GM19455 (cell line): ENCODE data around the gene TMEM119.
"Not testable (repeated sequence)": the region's sequence is repeated elsewhere in the genome, so short reads cannot be mapped to it uniquely, and the experiment has no call there.

ENCODE experiments used
- ATAC-seq: cut with Tn5 transposase; IDR thresholded peaks from one replicate; pipeline ENCODE4 v1.9.1; 2021; ENCODE audit not compliant: unreplicated experiment

Gene TMEM119

GRCh38 chr12:108567406-108568337, 30.2 kb downstream of the TMEM119 start:
- ATAC-seq, result no peak

GRCh38 chr12:108566452-108566851, 31.4 kb downstream of the TMEM119 start:
- ATAC-seq, result no peak

GRCh38 chr12:108565976-108566375, 31.9 kb downstream of the TMEM119 start:
- ATAC-seq, result no peak

DNA sequence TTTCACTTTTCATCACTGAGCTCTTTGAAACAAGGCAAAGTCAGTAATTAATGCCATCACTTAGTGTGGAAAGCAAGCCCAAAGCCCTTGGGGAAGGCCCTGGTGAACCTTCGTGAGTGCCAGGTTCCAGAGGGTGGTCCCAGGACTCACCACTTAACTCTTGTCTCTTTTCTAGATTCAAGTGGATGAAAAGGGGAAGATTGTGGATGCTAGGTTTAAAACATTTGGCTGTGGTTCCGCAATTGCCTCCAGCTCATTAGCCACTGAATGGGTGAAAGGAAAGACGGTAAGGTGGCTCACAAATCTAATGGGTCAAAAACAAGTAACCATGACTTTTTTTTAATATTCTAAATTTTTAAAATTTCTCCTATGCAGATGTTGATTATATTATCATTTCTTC, 32.7 kb downstream of the TMEM119 start:
- ATAC-seq, result no peak

GRCh38 chr12:108564724-108565123, 33.2 kb downstream of the TMEM119 start:
- no peak for ATAC-seq

DNA sequence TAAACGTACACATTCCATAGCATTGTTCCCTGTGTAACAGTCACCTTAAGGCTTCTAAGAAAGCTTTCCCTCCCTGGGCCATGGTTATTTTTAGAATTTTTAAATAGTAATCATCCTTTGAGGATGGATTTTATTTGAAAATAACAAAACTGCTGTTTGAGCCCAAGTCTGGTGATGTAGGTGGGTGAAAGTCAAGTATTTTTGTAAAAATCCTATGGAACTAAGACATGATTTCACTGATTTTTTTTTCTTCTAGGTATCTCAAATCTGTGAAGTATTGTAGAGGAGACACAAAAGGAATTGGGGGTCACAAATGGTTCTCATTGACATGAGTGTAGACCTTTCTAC, 34.1 kb downstream of the TMEM119 start:
- ATAC-seq, result no peak

DNA sequence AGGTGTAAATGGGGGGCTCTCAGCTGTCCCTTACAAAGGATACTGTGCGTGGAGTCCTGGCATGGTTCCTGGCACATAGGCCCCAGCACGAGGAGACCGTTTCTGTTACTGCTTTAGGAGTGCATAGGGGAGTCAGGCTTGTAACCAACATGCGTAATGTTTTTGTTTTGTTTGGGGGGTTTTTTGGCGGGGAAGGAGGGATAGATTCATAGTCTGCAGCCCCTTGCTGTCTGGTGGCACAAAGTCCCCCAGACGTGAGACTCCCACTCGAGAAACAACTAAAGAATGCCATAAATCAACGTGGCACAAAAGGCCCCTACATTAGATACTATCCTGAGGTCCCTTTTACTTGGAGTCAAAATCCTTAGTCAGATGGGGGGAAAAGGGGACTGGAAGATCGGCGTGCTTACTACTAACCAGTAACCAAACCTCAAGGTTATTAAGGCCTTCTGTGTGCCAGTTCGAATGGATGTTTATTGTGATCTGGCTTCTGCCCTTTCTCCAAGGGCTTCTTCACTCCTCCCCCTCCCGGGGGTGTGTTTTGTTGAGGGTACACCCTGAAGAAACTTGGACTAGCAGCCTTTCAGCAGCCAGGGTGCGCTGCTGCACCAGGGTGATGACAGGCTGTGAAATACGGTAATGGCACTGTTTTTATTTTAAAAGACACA, 34.6 kb downstream of the TMEM119 start:
- ATAC-seq, result no peak

DNA sequence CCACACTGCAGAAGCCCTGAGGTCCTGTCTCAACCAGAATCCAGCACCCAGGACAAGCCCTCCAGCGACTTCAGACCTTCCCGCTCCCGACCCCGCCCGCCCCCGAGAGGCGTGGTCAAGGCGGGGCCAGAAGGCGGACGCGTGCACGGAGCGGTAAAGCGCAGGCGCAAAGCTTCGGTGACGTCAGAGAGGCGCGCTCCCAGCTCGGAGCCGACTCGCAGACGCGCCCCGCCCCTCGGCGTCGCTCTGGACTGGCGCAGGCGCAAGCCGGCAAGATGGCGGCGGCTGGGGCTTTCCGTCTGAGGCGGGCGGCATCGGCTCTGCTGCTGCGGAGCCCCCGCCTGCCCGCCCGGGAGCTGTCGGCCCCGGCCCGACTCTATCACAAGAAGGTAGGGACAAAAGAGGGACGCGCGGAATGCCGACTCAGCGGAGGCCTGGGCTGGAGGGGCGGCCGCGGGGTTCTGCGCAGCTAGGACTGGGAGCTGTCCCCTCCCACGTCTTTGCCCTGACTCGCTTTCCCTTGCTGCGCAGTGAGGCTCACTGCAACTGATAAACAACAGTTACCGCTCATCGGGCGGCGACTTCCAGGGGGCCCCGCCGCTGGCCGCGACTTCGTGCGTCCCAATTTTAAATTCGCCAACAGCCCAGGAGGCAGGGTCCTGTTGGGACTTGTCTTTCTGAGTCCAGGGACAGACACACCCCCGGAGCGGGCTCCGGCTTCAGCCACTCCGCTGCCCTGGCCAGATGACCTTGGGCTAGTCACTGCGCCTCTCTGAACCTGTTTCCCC, 35.3 kb downstream of the TMEM119 start, which contains the start of gene ISCU:
TSS of gene ISCU (plus strand) at position 249 of the 788 bp plus-strand sequence. CDS start at position 276, 27 bp downstream.
- ATAC-seq, result peak; percentile 57

DNA sequence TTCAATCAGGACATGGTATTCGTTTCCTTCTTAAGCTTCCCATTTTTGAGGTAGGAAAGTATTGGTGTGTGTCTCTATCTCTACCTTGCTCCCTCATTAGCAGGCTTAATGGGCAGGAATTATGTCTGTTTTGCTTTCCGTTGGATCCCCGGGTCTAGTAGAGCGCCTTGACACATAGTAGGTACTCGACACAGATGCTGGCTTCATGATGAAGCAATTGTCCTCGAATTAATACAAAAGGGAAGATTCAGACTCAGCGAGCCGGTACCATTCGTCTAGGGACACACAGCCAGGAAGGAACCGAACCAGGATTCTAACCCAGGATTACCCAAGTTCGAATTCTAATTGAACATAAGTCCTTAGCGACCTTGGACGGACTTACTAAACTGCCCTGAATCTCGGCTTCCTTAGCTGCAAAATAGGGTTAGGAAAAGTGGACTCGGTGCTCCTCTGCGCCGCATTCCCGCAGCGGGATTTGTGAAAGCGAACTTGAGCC, 36.0 kb downstream of the TMEM119 start:
- no peak for ATAC-seq

DNA sequence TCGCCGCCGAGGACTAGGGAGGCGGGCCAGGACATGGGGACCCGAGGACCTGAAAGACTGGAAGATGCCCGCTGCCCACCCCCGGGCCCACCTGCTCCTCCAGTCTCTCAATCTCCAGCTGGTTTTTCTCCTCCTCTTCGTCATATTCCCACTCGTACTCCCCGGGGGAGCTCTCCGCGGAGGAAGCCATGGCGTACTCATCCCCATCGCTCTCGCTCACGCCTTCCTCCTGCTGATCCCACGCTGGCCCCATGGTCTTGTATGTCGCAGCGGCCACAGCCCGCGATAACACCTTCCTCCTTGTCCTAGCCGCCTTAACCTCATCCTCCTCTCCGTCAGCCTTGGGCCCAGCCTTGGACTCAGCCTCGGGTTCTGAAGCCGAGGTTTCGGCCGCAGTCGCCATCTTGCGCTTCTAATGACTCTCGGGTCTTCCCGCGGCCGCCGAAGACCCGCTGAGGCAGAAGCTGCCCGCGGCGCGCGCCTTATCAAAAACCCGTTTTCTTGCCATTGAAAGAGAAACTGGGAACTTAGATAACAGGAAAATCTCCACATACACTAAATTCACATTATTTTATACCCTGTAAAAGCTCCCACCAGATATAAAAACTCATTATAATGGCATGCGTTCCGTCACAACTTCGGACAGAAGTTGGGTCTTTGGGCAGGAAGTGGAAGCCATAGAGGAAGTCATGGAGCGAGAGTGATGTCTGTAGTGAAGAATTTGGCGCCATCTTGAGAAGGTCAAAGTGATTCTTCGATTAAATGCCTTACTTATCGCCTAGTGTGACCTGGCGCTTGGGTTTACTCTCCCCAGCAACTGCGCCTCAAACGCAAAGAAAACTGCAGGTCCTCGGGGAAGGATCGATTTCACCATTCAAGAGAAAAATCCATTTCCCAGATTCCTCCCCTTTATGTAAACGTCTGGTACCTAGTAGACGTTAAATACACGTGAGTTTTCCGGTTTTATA, 36.8 kb downstream of the TMEM119 start, which contains the start of gene SART3:
TSS of gene SART3 (minus strand) at position 422 of the 968 bp plus-strand sequence. CDS start at position 403, 19 bp downstream.
- ATAC-seq, result peak; percentile 41

DNA sequence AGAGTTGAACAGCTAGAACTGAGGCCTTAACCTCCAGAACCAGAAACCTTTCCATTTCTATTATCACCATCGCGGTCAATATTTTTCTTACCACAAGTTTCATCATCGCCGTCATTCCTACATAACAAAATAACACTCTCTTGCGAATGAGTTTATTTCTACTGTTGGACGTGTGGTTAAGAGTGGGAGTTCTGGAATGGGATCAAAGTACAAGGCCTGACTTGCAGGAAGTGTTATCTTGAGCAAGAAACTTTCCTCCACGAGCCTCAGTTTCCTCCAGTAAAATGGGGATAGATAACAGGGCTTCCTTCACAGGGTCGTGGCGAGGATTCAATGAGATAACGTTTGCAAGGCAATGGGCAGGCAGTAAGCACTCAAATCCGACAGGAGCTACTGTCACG, 37.6 kb downstream of the TMEM119 start:
- no peak for ATAC-seq

- no peak for ATAC-seq
These were observed 38.1 kb downstream of the TMEM119 start for GRCh38 chr12:108559748-108560147.

DNA sequence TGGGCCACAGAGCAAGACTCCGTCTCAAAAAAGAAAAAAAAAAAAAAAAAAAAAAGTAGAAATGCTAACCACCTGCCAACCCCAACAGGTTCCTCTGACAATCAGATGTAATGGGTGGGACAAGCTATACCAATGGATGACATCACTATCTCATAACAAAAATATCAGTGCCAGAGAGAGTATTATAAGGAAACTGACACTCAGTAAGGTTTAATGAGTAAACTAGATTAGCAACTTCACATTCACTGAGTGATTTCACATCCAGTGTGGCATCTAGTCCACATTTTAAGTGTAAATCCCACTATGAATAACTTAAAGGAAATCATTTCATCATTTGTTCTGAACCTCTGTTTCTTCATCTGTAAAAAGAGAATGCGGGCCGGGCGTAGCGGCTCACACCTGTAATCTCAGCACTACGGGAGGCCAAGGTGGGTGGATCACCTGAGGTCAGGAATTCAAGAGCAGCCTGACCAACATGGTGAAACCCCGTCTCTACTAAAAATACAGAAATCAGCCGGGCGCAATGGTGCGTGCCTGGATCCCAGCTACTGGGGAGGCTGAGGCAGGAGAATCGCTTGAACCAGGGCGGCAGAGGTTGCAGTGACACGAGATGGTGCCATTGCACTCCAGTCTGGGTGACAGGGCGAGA, 38.8 kb downstream of the TMEM119 start:
- no peak for ATAC-seq

DNA sequence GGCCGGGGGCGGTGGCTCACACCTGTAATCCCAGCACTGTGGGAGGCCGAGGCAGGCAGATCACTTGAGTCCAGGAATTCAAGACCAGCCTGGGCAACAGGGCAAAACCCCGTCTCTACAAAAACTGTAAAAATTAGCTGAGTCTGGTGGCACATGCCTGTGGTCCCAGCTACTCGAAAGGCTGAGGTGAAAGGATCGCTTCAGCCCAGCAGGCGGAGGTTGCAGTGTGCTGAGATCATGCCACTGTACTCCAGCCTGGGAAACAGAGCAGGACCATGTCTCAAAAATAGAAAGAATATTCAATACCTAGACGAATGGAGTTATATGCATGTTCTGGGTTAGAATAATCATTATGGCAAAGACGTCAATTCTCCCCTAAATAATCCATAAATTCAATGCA, 42.5 kb downstream of the TMEM119 start:
- not testable (repeated sequence) for ATAC-seq

- no peak for ATAC-seq
These were observed 44.1 kb downstream of the TMEM119 start for GRCh38 chr12:108553799-108554198.

GRCh38 chr12:108551535-108551934, 46.3 kb downstream of the TMEM119 start:
- no peak for ATAC-seq

- ATAC-seq, result no peak
These were observed 48.8 kb downstream of the TMEM119 start for GRCh38 chr12:108548954-108549521.

- ATAC-seq, result no peak
These were observed 50.2 kb downstream of the TMEM119 start for GRCh38 chr12:108547686-108548085.

DNA sequence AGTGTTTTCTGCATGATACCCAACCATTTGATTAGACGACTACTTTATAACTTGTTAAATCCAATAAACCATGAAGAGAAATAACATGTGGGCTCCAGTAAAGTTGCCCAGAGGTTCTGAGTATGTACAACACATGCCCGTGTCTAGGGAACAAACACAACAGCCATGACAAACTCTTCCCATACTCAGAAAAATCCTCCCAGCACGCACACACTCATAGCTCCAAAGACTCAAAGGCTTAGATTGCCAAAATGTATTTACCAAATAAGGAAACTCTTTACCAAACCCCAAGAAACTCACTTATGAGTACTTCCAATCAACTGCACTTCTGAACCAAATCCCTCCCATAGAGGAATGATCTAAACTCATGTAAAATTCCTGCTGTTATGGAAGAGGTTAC, 54.2 kb downstream of the TMEM119 start:
- no peak for ATAC-seq
